GM12874 (cell line): ENCODE results near the gene BPIFB3.

Experiments
- CTCF ChIP-seq: IDR thresholded peaks from 2 replicates; pipeline ENCODE4 v1.5.1; 2011; ENCODE audit warnings: low read depth, mild to moderate bottlenecking, control low read depth, low read length, moderate library complexity; ENCODE audit not compliant: insufficient read depth

Gene BPIFB3

DNA sequence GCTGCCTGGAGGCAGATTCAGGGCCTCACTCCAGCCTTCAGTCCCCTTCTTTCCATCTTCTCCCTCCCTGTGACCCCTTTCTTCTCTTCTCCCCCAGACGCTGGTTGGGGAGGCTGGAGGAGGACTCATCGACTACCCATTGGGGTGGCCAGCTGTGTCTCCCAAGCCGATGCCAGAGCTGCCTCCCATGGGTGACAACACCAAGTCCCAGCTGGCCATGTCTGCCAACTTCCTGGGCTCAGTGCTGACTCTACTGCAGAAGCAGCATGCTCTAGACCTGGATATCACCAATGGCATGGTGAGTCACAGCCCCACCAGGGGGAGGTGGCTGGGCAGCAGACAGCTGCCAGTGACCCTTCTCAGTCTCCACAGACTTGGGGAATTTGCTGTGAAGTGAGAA lies 38.7 kb downstream of the BPIFB3 start:
- no peak for TF ChIP-seq CTCF

DNA sequence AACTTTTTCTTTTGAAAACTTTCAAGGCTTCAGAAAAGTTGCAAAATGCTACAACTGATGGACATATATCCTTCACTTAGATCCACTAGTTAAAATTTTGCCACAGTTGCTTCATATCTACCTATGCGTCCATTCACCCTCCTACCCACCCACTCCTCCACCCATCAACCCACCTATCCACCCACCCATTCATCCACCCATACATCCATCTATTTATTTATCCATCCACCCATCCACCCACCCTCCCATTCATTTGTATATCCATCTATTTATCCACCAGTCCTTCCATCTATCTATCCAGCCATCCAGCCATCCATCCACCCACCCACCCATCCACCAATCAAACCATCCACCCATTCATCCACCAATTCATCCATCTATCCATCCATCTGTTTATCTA lies 39.4 kb downstream of the BPIFB3 start:
- TF ChIP-seq CTCF = no peak

- no peak for TF ChIP-seq CTCF
Measured at GRCh38 chr20:33093582-33093981, 39.9 kb downstream of the BPIFB3 start.

- TF ChIP-seq CTCF = no peak
Measured at GRCh38 chr20:33095249-33095648, 41.5 kb downstream of the BPIFB3 start.

DNA sequence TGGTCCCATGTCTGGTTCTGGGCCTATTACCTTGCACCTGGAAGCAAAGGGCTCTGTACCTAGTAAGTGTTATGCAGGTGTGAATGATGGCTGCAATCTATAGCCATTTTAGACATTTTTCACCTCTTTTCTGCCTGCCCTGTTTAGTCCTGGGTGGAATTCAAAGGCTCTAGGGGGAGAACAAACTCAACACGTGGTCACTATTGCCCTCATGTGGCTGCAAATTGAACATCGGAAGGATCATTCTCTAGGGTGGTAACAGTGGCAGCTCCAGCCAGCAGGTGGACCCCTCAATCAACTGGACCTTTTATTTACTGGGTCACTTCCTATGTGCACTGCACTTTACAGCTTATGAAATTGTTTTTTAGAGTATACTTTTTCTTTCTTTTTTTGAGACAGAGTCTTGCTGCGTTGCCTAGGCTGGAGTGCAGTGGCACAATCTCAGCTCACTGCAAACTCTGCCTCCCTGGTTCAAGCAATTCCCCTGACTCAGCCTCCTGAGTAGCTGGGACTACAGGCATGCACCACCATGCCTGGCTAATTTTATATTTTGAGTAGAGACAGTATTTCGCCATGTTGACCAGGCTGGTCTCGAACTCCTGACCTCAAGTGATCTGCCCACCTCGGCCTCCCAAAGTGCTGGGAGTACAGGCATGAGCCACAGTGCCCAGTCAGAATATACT lies 42.3 kb downstream of the BPIFB3 start:
- TF ChIP-seq CTCF = peak; percentile 61

DNA sequence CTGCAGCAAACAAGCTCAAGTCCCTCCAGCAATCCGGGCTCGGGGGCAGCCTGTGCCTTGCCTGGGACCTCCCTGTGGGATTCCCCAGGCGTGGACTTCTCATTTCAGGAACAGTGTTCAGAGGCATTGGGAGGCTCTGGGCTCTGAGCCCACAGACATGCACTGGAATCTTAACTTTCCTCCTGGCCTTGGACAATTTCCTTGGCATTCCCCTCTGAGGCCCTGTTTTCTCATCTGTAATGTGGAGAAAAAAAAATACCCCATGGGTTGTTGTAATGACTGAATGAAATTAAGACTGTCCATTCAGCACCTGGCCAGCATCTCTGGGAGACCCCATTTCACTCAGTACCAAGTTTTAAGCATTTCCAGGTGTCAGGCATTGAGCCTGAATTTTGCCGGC lies 43.3 kb downstream of the BPIFB3 start:
- TF ChIP-seq CTCF = no peak

DNA sequence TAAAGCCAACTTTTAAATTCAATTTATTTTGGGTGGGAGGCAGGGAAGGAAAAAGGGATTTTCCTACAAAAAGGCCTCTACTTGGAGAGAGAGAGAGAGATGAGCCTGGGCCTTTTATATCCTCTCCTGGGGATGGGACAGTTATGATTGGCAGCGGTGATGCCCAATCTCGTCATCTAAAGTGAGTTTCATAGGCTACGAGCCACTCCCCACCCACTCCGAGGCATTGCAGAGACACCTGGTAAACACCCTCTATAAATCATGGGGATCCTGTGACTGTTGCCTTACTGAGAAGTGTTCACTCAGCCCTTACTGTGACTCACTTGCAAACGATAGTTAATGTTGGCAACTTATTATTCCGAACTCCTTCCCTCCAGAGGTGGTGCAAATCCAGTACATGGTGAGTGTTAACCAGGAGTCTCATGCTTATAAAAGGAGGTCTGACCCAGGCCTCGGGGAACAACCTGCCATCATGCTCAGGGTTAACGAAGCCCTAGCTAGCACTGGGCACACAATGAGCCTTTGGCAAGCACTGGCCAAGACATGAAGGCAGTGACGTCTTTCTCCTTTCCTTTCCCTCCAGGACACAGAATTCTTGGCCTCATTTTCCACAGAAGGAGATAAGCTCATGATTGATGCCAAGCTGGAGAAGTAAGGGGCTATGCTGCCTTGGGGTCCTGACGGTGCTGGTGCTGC lies 46.3 kb downstream of the BPIFB3 start:
- no peak for TF ChIP-seq CTCF
